T-helper 17 cell (primary cell): Measurements from ENCODE around the gene MAPK1IP1L. TPM values are rescaled to one million over a fixed set of nuclear protein-coding genes. Genes with fewer than 3 reads are reported as not detected.
"Not testable (repeated sequence)": the region's sequence is repeated elsewhere in the genome, so short reads cannot be mapped to it uniquely, and the experiment has no call there.

Experiments used
- ATAC-seq: fragments of 150-1000 bp; cut with Tn5 transposase; 2 replicates; pipeline ENCODE4 v1.10.0; 2021; ENCODE audit warnings: mild to moderate bottlenecking, moderate library complexity
- DNase-seq, 3 donors: peaks; one replicate each; pipeline versions ENCODE4 v3.0.0 to v3.0.0-alpha.2; 2020 to 2021
- H3K9me3 ChIP-seq: one replicate; pipeline ENCODE4 v1.7.0; 2013; ENCODE audit warnings: low read length, mild to moderate bottlenecking; ENCODE audit not compliant: control insufficient read depth, poor library complexity, severe bottlenecking
- H3K27ac Mint-ChIP-seq: one replicate; pipeline ENCODE4 v1.8.0; 2022; ENCODE audit warnings: mild to moderate bottlenecking, moderate library complexity, mixed read lengths
- H3K27me3 Mint-ChIP-seq: one replicate; pipeline ENCODE4 v1.8.0; 2022; ENCODE audit warnings: mixed read lengths
- H3K36me3 Mint-ChIP-seq: one replicate; pipeline ENCODE4 v1.8.0; 2022; ENCODE audit warnings: low read depth, mixed read lengths
- H3K4me1 Mint-ChIP-seq: one replicate; pipeline ENCODE4 v1.8.0; 2022; ENCODE audit warnings: mild to moderate bottlenecking, mixed read lengths
- H3K4me3 Mint-ChIP-seq: one replicate; pipeline ENCODE4 v1.8.0; 2022; ENCODE audit warnings: mild to moderate bottlenecking, moderate library complexity, mixed read lengths
- total RNA-seq, 4 donors: library from RNA in 2 of 4; stranded (reverse) in 2 of 4; gene quantifications; one replicate each; pipeline ENCODE4 v1.2.3 and lab custom pipeline; 2022 to 2026

The MAPK1IP1L gene
- total RNA-seq, 2 donors from 2014 or later: 154 to 176 TPM

DNA sequence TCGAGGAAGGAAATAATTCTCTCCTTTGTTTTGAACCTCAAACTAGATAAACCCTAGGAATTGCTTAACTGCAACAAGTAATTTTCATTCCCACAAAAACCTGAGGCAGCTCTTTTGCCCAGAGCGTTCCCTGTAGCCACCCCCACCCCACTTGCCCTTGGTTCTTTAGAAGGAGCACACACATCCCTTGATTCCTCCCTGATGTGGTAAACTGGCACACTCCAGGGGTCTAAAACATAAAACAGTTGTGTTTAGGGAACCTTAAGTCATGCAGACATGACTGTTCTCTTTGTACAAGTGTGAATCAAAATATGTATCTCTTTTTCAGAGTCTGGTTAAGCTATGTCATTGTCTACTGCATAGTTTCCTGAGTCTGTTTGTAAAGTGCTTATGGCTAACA is 14.0 kb downstream of the MAPK1IP1L start:
- ATAC-seq (no peak), DNase-seq (no peak)
- no peaks in the 10 kb centered on the region for H3K9me3 ChIP-seq
- Mint-ChIP-seq H3K4me1 (peaks cover 16% of the 10 kb centered on the region), H3K27me3 (no peaks in the 10 kb centered on the region), H3K27ac (no peak overlapping the region), H3K4me3 (no peak overlapping the region), H3K36me3 (no peaks in the 10 kb centered on the region)

- Mint-ChIP-seq H3K4me3 (peak overlapping the region; percentile 31), H3K27ac (peak overlapping the region; percentile 82), H3K27me3 (no peaks in the 10 kb centered on the region), H3K36me3 (no peaks in the 10 kb centered on the region), H3K4me1 (peaks cover 16% of the 10 kb centered on the region)
- ATAC-seq: peak; percentile 8
- H3K9me3 ChIP-seq: no peaks in the 10 kb centered on the region
- DNase-seq: no peak
Observed at GRCh38 chr14:55066223-55066622, 14.8 kb downstream of the MAPK1IP1L start.

DNA sequence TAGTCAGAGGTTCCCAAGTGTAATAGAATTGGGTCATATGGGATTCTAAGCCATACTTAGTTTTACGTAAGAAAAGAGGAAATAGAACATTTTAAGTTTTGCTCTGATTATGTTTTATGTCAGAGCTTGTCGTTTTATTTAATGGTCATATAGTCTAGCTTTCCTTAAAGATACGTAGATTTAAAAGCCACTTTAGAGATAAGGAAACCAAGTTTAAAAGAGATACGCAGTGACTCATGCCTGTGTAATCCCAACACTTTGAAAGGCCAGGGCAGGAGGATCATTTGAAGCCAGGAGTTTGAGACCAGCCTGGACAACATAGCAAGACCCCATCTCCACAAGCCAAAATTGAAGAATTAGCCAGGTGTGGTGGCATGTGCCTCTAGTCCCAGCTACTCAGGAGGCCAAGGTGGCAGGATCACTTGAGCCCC is 19.5 kb downstream of the MAPK1IP1L start:
- H3K9me3 ChIP-seq: no peaks in the 10 kb centered on the region
- no peak for ATAC-seq
- H3K4me3 Mint-ChIP-seq: no peak overlapping the region
- DNase-seq: no peak
- peak overlapping the region; percentile 91 for H3K27ac Mint-ChIP-seq
- H3K27me3 Mint-ChIP-seq: no peaks in the 10 kb centered on the region
- peaks cover 1% of the 10 kb centered on the region for H3K36me3 Mint-ChIP-seq
- peaks cover 31% of the 10 kb centered on the region for H3K4me1 Mint-ChIP-seq

DNA sequence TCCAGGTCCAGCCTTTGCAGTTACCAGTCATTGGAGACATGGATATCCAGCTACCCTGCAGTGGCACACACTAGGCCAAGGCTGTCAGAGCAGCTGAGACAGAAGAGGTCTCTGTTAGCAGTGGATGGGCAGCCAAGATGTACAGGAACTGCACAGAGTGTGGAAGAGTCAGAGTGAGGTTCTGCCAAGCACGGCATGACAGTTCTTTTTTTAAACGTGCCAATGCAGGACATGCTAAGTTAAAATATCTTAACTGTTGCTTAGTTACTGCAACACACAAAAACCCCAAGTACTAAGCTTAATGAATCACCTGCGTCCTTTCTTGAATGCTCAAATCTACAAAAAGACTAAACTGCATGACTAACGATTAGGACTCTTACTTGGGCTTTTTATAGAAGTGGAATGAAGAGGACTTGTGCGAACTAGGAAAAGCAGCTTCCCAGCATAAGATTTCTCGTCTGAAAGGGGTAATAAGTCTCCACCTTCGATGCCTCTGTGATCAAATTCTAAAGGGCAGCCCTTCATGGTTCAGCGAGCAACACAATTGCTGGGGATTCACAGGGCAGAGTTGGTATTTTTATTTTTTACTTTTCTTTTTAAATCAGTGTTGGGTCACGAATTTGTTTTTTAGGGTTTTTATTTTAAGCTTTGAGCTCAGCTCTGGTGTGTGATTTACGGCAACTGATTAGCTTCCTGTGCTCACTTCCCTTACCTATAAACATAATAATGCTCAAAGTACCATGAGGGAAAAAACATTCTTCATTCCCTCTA is 20.6 kb downstream of the MAPK1IP1L start:
- no peaks in the 10 kb centered on the region for H3K9me3 ChIP-seq
- no peaks in the 10 kb centered on the region for H3K27me3 Mint-ChIP-seq
- H3K27ac Mint-ChIP-seq: peak overlapping the region; percentile 91
- peaks cover 32% of the 10 kb centered on the region for H3K4me1 Mint-ChIP-seq
- DNase-seq: no peak
- peaks cover 2% of the 10 kb centered on the region for H3K36me3 Mint-ChIP-seq
- H3K4me3 Mint-ChIP-seq: peak overlapping the region; percentile 60
- ATAC-seq: peak; percentile 75

- no peak for ATAC-seq
- H3K27ac Mint-ChIP-seq: peak overlapping the region; percentile 91
Observed at GRCh38 chr14:55073856-55074255, 22.4 kb downstream of the MAPK1IP1L start.

DNA sequence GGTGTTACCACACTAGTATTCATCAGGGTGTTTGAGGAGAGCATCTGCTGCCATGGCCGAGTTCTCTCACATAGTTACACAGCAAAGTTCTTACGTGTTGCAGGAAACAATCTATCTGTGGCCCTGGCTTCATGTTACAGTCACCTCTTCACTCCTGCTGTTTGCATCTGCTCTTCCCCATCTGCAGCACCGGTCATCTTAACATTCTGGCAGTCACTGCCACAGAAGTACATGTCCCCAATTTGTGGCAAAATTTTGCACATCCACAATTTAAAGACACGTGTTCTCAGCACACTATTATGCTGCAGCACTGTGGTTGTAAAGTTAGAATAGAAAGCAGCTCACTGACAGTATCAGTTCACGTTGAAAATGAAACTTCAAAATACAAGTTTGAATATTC is 23.2 kb downstream of the MAPK1IP1L start:
- Mint-ChIP-seq H3K27me3 (no peaks in the 10 kb centered on the region), H3K36me3 (peaks cover 2% of the 10 kb centered on the region), H3K27ac (peak overlapping the region; percentile 91), H3K4me1 (peaks cover 29% of the 10 kb centered on the region), H3K4me3 (peak overlapping the region; percentile 79)
- no peak for DNase-seq
- H3K9me3 ChIP-seq: no peaks in the 10 kb centered on the region
- no peak for ATAC-seq

More at GRCh38 chr14:55073856-55074255, 22.4 kb downstream of the MAPK1IP1L start:
- no peak for DNase-seq
- H3K9me3 ChIP-seq: no peaks in the 10 kb centered on the region
- Mint-ChIP-seq H3K4me1 (peaks cover 29% of the 10 kb centered on the region), H3K27me3 (no peaks in the 10 kb centered on the region), H3K4me3 (no peak overlapping the region), H3K36me3 (peaks cover 2% of the 10 kb centered on the region)

- ATAC-seq (no peak), DNase-seq (no peak)
- peaks cover 29% of the 10 kb centered on the region for H3K4me1 Mint-ChIP-seq
- H3K4me3 Mint-ChIP-seq: peak overlapping the region; percentile 79
- H3K36me3 Mint-ChIP-seq: peaks cover 2% of the 10 kb centered on the region
- no peaks in the 10 kb centered on the region for H3K27me3 Mint-ChIP-seq
- H3K27ac Mint-ChIP-seq: peak overlapping the region; percentile 91
- no peaks in the 10 kb centered on the region for H3K9me3 ChIP-seq
Observed at GRCh38 chr14:55075628-55076175, 24.3 kb downstream of the MAPK1IP1L start.

GRCh38 chr14:55077170-55078151 is 26.0 kb downstream of the MAPK1IP1L start:
- Mint-ChIP-seq H3K4me3 (no peak overlapping the region), H3K27ac (peak overlapping the region; percentile 4), H3K4me1 (peaks cover 14% of the 10 kb centered on the region), H3K27me3 (no peaks in the 10 kb centered on the region), H3K36me3 (peaks cover 2% of the 10 kb centered on the region)
- DNase-seq: no peak
- H3K9me3 ChIP-seq: no peaks in the 10 kb centered on the region
- peak; percentile 55 for ATAC-seq

DNA sequence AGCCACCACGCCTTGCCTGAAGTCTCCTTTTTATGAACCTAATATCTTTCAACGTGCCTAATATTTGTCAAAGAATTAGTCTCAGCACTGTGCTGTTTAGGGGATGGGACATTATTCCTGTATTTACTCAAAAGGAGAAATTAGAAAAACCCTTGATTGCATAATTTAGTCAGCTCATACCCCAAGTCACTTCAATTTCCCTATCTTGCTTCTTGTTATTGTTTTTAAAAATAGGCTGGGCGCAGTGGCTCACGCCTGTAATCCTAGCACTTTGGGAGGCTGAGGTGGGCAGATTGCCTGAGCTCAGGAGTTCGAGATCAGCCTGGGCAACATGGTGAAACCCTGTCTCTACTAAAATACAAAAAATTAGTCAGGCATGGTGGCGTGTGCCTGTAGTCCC is 28.5 kb downstream of the MAPK1IP1L start:
- H3K27ac Mint-ChIP-seq, H3K27me3 Mint-ChIP-seq, ATAC-seq, H3K9me3 ChIP-seq, H3K36me3 Mint-ChIP-seq, H3K4me1 Mint-ChIP-seq, DNase-seq, H3K4me3 Mint-ChIP-seq: not testable (repeated sequence)

DNA sequence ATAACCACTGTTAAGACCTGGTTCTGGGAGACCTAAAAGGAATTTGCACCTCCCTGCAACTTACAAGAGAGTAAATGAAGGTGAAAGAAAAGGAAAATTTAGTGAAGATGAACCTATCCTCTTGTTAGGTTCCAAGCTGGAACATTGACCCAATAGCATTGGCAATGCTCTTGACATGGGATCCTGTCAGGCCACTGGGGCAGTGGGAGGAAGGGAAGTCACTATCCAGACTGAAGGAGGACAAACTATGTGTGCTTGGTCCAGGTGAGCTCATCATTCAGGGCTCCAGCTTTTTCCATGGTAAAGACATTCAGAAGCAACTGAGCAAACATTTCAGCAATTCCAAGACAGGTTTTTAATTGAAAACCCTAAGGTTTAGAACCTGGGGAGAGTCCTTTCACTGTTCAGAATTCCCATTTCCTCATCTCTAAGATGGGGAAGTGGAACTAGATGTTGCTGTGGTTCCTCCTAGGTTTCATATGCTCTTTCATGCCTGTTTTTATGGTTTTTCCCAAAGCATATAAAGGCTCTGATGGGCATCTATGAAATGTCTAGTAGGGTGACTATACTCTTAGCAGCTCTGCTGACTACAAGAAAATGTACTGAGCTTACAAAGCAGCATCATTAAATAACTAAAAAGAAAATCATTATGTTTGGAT is 33.1 kb downstream of the MAPK1IP1L start:
- H3K27me3 Mint-ChIP-seq: no peaks in the 10 kb centered on the region
- no peak overlapping the region for H3K27ac Mint-ChIP-seq
- DNase-seq (no peak), ATAC-seq (no peak)
- H3K4me1 Mint-ChIP-seq: peaks cover 2% of the 10 kb centered on the region
- H3K9me3 ChIP-seq: no peaks in the 10 kb centered on the region
- no peaks in the 10 kb centered on the region for H3K36me3 Mint-ChIP-seq
- no peak overlapping the region for H3K4me3 Mint-ChIP-seq

GRCh38 chr14:55085060-55085660 is 33.7 kb downstream of the MAPK1IP1L start:
- H3K27ac Mint-ChIP-seq: no peak overlapping the region
- H3K9me3 ChIP-seq: no peaks in the 10 kb centered on the region
- no peak for ATAC-seq
- H3K4me3 Mint-ChIP-seq: no peak overlapping the region
- DNase-seq: no peak
- peaks cover 2% of the 10 kb centered on the region for H3K4me1 Mint-ChIP-seq
- H3K27me3 Mint-ChIP-seq: no peaks in the 10 kb centered on the region
- no peaks in the 10 kb centered on the region for H3K36me3 Mint-ChIP-seq

DNA sequence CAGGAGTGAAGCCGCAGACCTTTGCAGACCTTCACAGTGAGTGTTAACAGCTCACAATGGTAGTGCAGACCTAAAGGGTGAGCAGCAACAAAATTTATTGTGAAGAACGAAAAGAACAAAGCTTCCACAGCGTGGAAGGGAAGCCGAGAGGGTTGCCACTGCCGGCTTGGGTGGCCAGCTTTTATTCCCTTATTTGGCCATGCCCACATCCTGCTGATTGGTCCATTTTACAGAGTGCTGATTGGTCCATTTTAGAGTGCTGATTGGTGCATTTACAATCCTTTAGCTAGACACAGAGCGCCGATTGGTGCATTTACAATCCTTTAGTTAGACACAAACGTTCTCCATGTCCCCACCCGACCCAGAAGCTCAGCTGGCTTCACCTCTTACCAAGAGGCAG is 35.5 kb downstream of the MAPK1IP1L start:
- no peak overlapping the region for H3K4me3 Mint-ChIP-seq
- no peaks in the 10 kb centered on the region for H3K9me3 ChIP-seq
- peaks cover 4% of the 10 kb centered on the region for H3K4me1 Mint-ChIP-seq
- ATAC-seq (no peak), DNase-seq (no peak)
- H3K36me3 Mint-ChIP-seq: no peaks in the 10 kb centered on the region
- H3K27me3 Mint-ChIP-seq: no peaks in the 10 kb centered on the region
- peak overlapping the region; percentile 24 for H3K27ac Mint-ChIP-seq
